Measurements from ENCODE around the gene PRKAR2A.
A peak's percentile ranks its signal among the peaks of the same experiment; 100 is the strongest.
"Not testable (repeated sequence)": the region's sequence is repeated elsewhere in the genome, so short reads cannot be mapped to it uniquely, and the experiment has no call there.

Gene PRKAR2A

DNA sequence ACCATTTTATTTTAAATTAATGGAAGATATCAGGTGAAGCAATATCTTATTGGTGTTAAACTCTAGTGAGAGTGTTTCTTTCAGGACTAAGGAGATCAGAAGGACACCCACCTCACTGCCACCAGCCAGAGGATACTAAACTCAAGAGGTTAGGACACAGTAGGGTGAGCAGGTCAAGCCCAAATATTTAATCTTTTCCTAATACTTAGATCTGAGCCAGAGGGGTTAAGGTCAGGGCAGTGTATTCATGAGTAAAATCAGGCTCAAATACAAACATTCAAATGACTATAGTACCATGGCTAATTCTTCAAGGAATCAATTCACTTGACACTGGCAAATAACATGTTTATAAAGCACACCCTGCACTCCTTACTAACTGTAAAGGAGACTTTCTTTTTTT is 65.6 kb downstream of the PRKAR2A start:
- DNase-seq = no peak

DNA sequence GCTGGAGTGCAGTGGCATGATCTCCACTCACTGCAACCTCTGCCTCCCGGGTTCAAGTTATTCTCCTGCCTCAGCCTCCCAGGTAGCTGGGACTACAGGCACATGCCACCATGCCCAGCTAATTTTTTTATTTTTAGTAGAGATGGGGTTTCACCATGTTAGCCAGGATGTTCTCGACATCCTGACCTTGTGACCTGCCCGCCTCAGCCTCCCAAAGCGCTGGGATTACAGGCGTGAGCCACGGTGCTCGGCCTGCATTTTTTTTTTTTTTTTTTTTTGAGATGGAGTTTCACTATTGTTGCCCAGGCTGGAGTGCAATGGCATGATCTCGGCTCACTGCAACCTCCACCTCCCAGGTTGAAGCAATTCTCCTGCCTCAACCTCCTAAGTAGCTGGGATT is 69.1 kb downstream of the PRKAR2A start:
- DNase-seq = not testable (repeated sequence)

DNA sequence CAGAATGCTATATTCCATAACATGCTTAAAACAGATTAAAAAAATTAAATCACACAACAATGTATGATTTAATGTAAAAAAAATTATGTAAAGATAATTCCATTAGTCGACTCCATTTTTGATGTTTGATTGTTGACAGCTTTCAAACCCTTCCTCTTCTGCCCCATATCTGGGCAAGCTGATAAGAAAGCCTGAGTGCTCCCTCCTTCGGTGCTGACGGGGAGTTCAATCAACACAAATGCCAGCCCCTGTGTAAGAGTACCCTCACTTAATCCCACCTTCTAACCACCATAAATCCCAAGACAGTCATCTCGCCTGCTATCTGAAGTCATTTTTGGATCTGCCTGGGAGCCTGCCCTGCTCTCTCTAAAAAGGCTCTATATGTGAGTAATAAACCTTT is 70.8 kb downstream of the PRKAR2A start:
- no peak for DNase-seq

DNA sequence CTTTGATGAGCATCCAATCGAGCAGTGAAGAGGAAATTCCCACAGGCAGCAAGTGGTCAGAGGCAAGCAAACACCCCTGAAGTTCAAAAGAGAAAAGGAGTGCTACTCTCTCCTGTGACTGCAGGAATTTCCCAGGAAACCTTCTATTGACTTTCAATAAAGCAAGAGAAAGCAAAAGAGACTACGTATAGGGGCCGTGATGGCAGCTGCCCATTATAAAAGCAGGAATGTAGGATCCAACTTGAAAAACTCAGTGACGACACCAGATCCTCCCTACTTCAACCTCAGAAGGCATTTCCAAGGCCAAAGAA is 77.5 kb downstream of the PRKAR2A start:
- DNase-seq = no peak

DNA sequence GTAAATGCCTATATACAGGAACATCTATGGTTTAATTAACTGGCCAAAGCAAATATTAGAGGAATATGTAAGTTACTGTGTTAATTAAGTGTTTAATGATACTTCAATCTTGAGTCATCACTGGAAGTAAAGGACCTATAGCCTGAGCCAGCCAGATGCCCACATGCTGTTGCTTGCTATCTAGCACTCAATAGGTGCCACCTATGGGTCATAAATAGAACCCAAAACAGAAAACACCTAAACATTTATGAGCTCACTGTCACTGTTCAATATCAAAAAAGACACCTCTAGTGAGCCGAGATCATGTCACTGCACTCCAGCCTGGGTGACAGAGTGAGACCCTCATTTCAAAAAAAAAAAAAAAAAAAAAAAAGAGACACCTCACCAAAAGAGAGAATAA is 82.3 kb downstream of the PRKAR2A start:
- no peak for DNase-seq

DNA sequence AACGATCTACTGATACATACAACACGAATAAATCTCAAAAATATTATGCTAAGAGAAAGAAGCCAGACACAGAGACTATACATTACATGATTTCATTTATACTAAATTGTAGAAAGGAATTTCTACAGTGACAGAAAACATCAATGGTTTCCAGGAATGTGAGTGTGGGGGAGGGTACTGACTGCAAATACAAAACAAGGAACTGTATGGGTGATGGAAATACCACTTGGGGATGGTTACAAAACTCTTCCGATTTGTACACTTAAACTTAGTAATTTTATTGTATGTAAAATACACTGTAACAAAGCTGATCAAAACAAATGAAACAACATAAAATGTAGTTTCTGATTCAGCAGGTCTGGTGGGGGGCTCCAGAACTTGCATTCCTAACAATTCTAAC is 84.9 kb downstream of the PRKAR2A start:
- DNase-seq = no peak

DNA sequence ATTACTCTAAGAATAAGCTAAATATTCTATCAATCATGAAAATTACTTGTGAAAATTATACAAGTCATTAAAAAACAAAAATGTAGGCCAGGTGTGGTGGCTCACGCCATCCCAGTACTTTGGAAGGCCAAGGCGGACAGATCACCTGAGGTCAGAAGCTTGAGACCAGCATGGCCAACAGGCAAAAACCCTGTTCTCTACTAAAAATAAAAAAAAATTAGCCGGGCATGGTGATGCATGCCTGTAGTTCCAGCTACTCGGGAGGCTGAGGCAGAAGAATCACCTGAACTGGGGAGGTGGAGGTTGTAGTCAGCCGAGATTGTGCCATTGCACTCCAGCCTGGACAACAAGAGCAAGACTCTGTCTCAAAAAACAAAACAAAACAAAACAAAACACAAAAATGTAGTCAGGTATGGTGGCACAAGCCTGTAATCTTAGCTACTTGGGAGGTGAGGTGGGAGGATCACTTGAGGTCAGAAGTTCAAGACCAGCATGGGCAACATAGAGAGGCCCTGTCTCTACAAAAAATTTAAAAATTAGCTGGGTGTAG is 87.6 kb downstream of the PRKAR2A start:
- not testable (repeated sequence) for DNase-seq

DNA sequence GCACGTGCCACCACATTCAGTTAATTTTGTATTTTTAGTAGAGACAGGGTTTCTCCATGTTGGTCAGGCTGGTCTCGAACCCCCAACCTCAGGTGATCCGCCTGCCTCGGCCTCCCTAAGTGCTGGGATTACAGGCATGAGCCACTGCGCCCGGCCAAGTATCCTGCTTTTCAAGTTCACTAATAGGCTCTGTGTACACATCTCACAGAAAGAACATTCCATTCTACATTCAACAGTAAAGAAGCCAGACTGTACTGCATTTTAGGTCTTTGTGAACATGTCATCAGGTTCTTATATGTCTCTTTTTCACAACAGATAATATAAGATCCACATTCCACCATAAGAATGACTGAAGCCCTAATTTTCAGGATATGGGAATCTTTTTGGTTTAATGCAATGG is 88.1 kb downstream of the PRKAR2A start:
- not testable (repeated sequence) for DNase-seq

DNA sequence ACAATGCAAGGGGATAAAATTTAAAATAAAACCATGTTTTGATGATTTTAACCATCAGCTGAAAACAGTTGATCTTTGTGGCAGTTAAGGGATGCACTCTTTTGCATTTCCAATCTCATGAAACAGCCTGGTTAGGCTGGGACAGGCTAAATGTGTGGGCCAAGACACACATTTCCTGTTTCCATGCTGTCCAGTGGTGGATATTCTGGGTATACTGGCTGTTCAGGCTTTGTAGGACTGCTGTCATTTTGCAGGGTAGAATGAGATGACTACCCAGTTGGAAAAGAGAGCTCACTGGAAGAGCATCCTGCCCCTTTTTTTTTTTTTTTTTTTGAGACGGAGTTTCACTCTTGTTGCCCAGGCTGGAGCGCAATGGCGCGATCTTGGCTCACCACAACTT is 88.6 kb downstream of the PRKAR2A start:
- DNase-seq = no peak

DNA sequence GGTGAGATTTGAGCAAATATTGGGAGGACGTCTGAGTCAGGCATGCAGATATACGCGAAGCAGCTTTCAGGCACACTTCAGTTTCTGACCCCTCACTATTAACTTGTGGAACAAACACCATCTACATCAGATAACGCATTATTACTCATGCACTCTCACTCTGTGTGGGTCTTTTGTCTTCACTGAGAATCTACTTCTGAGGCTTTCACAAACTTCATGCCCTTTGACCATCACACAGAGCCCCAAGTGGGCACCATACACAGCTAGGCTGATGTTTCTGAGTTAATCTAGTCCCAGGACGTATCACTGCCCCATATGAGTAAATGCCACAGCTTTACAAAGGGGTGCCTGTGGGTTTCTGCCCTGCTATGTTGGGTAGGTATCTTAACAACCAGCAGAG is 91.0 kb downstream of the PRKAR2A start:
- no peak for DNase-seq

DNA sequence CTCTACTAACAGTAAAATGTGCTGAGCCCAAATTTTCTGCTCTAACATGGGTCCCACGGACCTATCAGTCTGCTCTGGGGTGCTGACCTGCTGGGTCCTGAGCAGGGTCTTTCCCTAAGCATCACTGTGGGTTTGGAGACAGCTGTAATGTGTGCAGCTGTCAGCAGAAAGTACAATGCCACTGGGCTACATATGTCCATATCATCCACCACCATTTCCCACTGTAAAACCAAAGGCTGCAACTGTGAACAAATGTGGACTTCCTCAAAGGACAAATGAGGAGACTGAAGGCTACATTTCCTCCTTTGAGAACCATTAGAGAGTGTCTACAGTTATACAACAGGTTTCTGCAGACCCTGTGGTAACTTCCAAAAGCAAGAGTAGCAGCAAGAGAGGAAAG is 96.8 kb downstream of the PRKAR2A start:
- no peak for DNase-seq

DNA sequence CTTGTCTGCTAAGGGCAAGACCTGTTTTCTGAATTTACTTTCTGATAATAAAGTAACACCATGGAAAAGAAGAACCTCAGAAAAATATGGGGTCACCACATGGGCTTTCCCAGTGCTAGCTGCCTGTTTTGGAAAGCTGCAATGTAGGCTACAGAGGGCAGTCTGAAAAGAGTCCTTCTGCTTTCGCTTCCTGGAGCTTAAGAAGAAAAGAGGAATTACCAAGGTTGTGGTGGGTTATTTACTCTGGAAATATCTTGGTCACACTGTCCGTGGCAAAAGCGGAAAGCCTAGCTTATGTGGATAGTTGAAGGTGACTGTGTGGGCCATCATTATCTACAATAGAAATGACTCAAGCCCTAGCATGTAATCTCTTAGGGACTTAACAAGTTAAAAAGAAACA is 98.9 kb downstream of the PRKAR2A start:
- no peak for DNase-seq

DNA sequence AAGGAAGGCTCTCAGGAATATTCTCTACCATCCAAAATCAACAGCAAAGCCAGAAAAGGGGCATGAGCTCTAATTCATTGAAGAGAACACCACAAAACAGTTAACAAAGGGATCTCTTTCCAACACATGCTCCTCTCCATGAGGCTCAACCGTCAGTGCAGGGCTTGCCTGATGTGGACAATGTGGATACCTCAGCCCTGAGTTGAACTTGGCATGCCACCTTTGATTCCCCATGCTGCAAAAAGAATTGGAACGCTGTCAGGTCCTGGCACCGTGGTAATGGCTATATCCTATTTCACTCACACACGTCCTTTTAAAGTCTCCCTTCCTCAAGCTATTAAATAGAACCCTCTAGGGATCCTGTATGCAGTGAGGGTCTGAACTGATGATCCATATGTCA is 100.0 kb downstream of the PRKAR2A start:
- DNase-seq = no peak

DNA sequence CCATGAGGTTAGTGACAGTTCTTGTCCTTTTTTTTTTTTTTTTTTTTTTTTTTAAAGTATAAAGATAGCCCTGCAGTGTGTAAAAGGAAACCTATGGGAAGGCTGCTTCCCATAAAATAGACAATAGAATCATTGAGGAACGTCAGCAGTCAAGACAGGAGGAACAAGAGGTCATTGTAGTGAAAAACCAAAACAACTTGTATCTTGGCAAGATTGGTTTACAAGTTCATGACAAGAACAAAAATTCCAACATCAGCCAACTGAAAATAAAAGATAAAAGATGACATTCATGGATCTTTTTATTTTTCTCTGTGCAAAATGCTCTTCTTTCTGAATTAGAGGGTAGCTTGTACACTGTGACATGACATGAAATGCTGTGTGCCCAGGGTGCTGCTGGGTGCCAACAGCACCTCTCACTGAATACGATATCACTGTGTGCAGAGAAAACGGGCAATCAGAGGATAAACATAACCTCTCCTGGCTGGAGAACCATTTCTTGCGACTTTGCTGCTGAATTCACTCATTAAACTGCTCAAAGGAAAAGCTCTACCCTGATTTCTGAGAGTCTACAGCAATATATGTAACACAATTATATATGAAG is 100.6 kb downstream of the PRKAR2A start:
- no peak for DNase-seq

DNA sequence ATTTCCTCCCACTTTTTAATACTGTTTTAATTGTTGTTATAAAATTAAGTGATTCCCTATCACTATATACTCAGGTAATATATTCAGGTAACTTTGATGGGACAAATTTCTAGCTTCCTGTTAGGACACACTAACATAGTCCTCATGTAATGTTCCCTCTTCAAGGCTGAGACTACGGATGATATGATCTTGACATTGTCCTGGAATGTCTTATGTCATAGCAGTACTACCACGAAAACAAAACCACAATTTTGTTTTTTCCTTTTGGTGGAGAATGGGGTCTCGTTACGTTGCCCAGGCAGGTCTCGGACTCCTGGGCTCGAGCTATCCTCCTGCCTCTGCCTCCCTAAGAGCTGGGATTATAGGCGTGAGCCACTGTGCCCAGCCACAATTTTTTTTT is 103.9 kb downstream of the PRKAR2A start:
- no peak for DNase-seq

DNA sequence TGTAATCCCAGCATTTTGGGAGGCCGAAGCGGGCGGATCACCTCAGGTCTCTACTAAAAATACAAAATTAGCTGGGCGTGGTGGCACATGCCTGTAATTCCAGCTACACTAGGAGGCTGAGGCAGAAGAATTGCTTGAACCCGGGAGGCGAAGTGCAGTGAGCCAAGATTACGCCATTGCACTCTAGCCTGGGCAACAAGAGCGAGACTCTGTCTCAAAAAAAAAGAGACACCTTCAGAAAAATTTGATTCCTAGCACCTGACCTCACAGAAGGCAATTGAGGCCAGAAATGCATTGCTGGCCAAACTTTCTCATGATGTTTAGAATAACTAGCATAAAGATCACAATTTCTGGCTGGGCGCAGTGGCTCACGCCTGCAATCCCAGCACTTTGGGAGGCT is 106.4 kb downstream of the PRKAR2A start:
- not testable (repeated sequence) for DNase-seq

DNA sequence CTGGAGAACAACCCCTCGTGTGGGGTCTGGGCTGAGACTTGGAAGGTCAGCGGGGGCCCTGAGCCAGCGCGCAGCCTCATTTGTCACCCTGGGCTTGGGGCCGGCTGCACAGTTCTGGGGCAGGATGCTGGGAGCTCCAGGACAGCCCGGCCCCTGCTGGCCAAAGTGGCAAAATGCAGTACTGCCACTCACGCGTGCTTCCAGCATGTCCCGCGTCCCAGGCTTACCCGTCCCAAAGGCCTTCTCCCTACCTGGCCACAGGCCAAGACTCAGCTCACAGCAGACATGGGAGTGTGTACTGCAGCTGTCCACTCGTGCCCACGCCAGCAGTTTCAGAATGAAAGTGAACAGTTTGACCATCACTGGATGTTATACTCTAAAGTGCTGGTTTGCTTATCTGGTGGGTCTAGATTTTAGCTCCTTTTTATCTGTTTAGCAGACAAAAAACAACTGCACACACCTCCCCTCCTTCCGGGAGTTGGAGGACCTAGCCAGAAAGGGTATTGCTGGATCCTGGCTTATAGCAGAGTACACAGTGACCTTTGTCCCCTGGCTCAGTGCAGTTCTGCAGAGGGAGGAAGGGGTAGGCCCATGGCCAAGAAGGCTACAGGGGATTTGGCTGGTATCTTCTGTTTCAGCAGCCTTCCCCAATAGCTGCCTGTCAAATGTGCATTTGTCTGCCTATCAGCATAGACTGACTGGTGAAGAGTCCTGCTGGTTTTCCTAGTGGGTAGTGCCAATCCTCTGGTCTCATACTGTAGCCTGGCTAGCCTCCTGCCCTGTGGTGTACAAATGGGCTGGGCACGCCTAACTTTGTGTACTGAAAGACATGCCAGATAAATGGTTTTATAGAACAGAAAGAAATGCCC is 107.5 kb downstream of the PRKAR2A start:
- peak; percentile 64 for DNase-seq

DNA sequence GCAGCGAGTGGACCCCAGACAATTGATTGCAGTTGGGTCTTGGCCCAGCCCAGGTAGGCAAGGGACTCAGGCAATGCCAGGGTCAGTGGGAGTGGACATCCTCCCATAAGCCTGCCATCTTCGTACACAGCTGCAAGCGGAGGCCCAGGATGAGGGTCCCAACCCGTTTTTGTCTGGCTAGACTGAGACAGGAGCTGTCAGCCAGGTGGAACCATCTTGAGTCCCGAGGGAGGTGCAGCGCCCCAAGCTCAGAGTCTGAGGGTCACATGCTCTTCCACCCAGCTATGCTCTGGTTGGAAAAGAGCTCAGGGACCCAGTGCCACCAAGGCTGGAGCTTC is 108.1 kb downstream of the PRKAR2A start:
- DNase-seq = no peak

DNA sequence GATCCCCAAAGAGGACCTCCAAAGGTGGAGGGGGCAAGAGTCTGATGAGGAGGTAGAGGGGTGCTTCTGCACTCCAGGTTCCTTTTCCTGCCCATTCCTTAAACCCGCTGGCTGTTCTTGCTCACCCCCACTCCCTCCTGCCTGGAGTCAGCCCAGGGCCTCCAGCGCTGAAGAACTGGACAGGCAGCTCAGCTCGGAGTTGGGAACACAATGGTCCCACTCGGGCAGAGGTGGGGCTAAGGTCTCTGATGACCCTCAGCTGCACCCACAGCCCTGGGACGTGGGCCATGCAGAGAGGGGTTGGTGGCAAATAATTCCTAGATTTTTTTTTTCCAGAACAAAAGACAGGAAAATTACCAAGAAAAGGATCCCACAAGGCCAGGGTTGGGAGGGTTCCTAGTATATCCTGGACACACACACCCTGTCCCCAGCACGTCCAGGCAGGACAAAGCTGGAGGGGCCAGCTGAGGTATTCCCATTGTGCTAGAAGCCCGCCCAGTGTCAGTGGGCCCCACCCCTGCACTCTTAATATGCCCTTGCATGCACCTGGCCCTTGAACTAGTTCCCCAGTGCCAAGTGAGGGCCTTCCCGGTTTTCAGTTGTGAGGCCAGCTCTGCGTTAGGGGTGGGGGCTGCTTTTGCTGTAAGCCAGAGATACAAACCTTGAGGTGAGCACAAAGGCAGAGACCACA is 108.6 kb downstream of the PRKAR2A start:
- no peak for DNase-seq

DNA sequence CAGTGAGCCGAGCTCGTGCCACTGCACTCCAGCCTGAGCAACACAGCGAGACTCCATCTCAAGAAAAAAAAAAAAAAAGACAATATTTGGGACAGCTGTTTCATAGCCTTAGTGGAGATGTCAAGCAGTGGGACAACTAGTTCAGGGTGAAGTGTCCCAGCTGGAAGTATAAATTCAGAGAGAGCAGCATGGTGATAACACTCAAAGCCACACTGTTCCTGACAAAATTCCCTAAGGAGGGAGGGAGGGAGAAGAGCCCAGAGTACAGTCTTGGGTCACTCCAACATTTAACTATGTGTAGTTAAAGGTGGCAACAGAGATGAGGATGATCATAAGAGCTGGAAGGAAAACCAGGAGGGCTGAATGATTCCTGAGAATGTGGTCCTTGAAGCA is 109.5 kb downstream of the PRKAR2A start:
- no peak for DNase-seq

DNA sequence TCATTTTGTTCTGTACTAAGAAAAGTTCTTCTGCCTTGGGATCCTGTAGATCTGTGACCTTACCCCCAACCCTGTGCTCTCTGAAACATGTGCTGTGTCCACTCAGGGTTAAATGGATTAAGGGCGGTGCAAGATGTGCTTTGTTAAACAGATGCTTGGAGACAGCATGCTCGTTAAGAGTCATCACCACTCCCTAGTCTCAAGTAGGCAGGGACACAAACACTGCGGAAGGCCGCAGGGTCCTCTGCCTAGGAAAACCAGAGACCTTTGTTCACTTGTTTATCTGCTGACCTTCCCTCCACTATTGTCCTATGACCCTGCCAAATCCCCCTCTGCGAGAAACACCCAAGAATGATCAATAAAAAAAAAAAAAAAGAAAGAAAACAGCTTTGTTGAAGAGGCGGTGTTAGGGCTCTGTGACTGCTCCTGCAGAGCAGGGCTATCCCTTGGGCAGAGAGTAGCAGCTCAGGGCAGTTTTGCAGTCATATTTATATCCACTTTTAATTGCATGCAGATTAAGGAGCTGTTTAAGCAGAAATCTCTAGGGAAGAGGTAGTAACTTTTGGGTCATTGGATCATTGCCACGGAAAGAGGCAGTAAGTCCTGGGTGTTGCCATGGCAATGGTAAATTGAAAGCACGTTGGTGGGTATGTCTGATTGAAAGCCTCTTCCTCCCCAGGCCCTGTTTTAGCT is 112.5 kb downstream of the PRKAR2A start:
- not testable (repeated sequence) for DNase-seq

DNA sequence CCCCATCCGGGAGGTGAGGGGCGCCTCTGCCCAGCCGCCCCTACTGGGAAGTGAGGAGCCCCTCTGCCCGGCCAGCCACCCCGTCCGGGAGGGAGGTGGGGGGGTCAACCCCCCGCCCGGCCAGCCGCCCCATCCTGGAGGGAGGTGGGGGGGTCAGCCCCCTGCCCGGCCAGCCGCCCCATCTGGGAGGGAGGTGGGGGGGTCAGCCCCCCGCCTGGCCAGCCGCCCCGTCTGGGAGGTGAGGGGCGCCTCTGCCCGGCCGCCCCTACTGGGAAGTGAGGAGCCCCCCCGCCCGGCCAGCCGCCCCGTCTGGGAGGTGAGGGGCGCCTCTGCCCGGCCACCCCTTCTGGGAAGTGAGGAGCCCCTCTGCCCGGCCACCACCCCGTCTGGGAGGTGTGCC is 113.1 kb downstream of the PRKAR2A start:
- not testable (repeated sequence) for DNase-seq
